ENCODE measurements around the gene ITGA1.

The ITGA1 gene

GRCh38 chr5:52920929-52921328 lies 133.2 kb downstream of the ITGA1 start:
- no peak for TF ChIP-seq PATZ1 (CRISPR knock-in tag; IDR thresholded peaks at IDR 0.05; ENCODE audit: borderline replicate concordance)
- no peak for TF ChIP-seq PPARA (CRISPR knock-in tag; IDR thresholded peaks at IDR 0.05; ENCODE audit: borderline replicate concordance)
- TF ChIP-seq TOX (CRISPR knock-in tag; IDR thresholded peaks at IDR 0.05; ENCODE audit: borderline replicate concordance): no peak
- no peak for TF ChIP-seq POU6F1 (CRISPR knock-in tag; IDR thresholded peaks at IDR 0.05; ENCODE audit: borderline replicate concordance, low read depth)
- no peak for TF ChIP-seq ZC3H10 (CRISPR knock-in tag; IDR thresholded peaks at IDR 0.05)

GRCh38 chr5:52922384-52922783 lies 134.7 kb downstream of the ITGA1 start:
- ATAC-seq: peak; percentile 89
- TF ChIP-seq CREB5 (CRISPR knock-in tag; IDR thresholded peaks at IDR 0.05; ENCODE audit: low read depth): 0 out of 2 replicates have a peak, but pooled peaks have one; percentile 37
- TF ChIP-seq TCF4 (CRISPR knock-in tag; IDR thresholded peaks at IDR 0.05; ENCODE audit: borderline replicate concordance): no peak
- 0 out of 2 replicates have a peak, but pooled peaks have one; percentile 28 for TF ChIP-seq ISL1 (CRISPR knock-in tag; IDR thresholded peaks at IDR 0.05)

More at GRCh38 chr5:52920929-52921328, 133.2 kb downstream of the ITGA1 start:
- ATAC-seq: 0 out of 3 replicates have a peak, but pooled peaks have one; percentile 35

GRCh38 chr5:52924456-52924855 lies 136.7 kb downstream of the ITGA1 start:
- ATAC-seq: no peak
- no peak for TF ChIP-seq GLIS3 (CRISPR knock-in tag; IDR thresholded peaks at IDR 0.05)
- TF ChIP-seq CSDC2 (CRISPR knock-in tag; IDR thresholded peaks at IDR 0.05): no peak
- no peak for TF ChIP-seq SNAI2 (CRISPR knock-in tag; IDR thresholded peaks at IDR 0.05)
- no peak for TF ChIP-seq ZFP3 (CRISPR knock-in tag; IDR thresholded peaks at IDR 0.05)
- no peak for TF ChIP-seq PATZ1 (CRISPR knock-in tag; IDR thresholded peaks at IDR 0.05; ENCODE audit: borderline replicate concordance)
- TF ChIP-seq OSR1 (CRISPR knock-in tag; IDR thresholded peaks at IDR 0.05): no peak
- no peak for TF ChIP-seq CSRNP3 (CRISPR knock-in tag; IDR thresholded peaks at IDR 0.05)
- no peak for TF ChIP-seq ISL1 (CRISPR knock-in tag; IDR thresholded peaks at IDR 0.05)

- TF ChIP-seq ARNTL (CRISPR knock-in tag; IDR thresholded peaks at IDR 0.05; ENCODE audit: borderline replicate concordance, low read depth) (no peak), ZFP30 (CRISPR knock-in tag; IDR thresholded peaks at IDR 0.05) (no peak), POU6F1 (CRISPR knock-in tag; IDR thresholded peaks at IDR 0.05; ENCODE audit: borderline replicate concordance, low read depth) (no peak), TOX (CRISPR knock-in tag; IDR thresholded peaks at IDR 0.05; ENCODE audit: borderline replicate concordance) (no peak), BACH2 (CRISPR knock-in tag; IDR thresholded peaks at IDR 0.05; ENCODE audit: borderline replicate concordance) (no peak), RARB (CRISPR knock-in tag; IDR thresholded peaks at IDR 0.05) (no peak), CSDC2 (CRISPR knock-in tag; IDR thresholded peaks at IDR 0.05) (no peak), ZFP3 (CRISPR knock-in tag; IDR thresholded peaks at IDR 0.05) (no peak), PATZ1 (CRISPR knock-in tag; IDR thresholded peaks at IDR 0.05; ENCODE audit: borderline replicate concordance) (no peak), ZNF8 (CRISPR knock-in tag; IDR thresholded peaks at IDR 0.05) (no peak), OSR1 (CRISPR knock-in tag; IDR thresholded peaks at IDR 0.05) (no peak), SNAI2 (CRISPR knock-in tag; IDR thresholded peaks at IDR 0.05) (no peak), GLIS3 (CRISPR knock-in tag; IDR thresholded peaks at IDR 0.05) (no peak), TSHZ2 (CRISPR knock-in tag; IDR thresholded peaks at IDR 0.05) (no peak), ISL1 (CRISPR knock-in tag; IDR thresholded peaks at IDR 0.05) (no peak)
- no peak for ATAC-seq
Observed at GRCh38 chr5:52925001-52925400, 137.3 kb downstream of the ITGA1 start.

Measured in SK-N-SH treated with all-trans-retinoic acid at 6 μM for 48 hours (cell line).